ENCODE measurements around the gene MXRA8.

DNA sequence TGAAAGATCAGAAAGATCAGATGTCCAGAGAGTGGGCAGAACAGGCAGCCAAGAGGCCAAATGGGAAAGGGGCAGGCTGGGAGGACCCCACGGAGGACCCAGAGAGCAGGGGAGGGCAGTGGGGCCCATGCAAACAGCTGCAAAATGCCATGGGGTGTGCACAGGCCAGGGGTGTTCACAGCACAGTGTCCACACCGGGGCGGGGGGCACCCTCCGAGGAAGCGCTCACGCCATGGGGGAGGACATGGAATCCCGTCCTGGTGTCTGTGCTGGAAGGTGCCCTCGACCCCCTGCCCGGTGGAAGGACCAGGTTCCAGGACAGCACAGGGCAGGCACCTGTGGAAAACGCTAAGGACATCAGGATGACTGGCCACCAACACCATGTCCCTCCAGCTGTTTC, 35.4 kb downstream of the MXRA8 start:
- no peak for TF ChIP-seq POLR2A (IDR thresholded peaks at IDR 0.05; ENCODE audit: low read length)
- TF ChIP-seq, protein P1, sequence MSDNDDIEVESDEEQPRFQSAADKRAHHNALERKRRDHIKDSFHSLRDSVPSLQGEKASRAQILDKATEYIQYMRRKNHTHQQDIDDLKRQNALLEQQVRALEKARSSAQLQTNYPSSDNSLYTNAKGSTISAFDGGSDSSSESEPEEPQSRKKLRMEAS (IDR thresholded peaks at IDR 0.05) = no peak
- TF ChIP-seq, protein P2, sequence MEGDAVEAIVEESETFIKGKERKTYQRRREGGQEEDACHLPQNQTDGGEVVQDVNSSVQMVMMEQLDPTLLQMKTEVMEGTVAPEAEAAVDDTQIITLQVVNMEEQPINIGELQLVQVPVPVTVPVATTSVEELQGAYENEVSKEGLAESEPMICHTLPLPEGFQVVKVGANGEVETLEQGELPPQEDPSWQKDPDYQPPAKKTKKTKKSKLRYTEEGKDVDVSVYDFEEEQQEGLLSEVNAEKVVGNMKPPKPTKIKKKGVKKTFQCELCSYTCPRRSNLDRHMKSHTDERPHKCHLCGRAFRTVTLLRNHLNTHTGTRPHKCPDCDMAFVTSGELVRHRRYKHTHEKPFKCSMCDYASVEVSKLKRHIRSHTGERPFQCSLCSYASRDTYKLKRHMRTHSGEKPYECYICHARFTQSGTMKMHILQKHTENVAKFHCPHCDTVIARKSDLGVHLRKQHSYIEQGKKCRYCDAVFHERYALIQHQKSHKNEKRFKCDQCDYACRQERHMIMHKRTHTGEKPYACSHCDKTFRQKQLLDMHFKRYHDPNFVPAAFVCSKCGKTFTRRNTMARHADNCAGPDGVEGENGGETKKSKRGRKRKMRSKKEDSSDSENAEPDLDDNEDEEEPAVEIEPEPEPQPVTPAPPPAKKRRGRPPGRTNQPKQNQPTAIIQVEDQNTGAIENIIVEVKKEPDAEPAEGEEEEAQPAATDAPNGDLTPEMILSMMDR (IDR thresholded peaks at IDR 0.05) = no peak
- no peak for TF ChIP-seq MAZ (IDR thresholded peaks at IDR 0.05; ENCODE audit: borderline replicate concordance, low read depth, low read length)
- TF ChIP-seq SREBF2 (IDR thresholded peaks at IDR 0.05) = no peak
- no peak for TF ChIP-seq CHD4 (IDR thresholded peaks at IDR 0.05; ENCODE audit: borderline replicate concordance)
- no peak for TF ChIP-seq NFE2L2 (conservative IDR thresholded peaks at IDR 0.05; ENCODE audit: low read length)
- no peak for TF ChIP-seq HEYL (CRISPR knock-in tag; IDR thresholded peaks at IDR 0.05)
- TF ChIP-seq CEBPB (IDR thresholded peaks at IDR 0.05) = no peak
- TF ChIP-seq, protein P3, sequence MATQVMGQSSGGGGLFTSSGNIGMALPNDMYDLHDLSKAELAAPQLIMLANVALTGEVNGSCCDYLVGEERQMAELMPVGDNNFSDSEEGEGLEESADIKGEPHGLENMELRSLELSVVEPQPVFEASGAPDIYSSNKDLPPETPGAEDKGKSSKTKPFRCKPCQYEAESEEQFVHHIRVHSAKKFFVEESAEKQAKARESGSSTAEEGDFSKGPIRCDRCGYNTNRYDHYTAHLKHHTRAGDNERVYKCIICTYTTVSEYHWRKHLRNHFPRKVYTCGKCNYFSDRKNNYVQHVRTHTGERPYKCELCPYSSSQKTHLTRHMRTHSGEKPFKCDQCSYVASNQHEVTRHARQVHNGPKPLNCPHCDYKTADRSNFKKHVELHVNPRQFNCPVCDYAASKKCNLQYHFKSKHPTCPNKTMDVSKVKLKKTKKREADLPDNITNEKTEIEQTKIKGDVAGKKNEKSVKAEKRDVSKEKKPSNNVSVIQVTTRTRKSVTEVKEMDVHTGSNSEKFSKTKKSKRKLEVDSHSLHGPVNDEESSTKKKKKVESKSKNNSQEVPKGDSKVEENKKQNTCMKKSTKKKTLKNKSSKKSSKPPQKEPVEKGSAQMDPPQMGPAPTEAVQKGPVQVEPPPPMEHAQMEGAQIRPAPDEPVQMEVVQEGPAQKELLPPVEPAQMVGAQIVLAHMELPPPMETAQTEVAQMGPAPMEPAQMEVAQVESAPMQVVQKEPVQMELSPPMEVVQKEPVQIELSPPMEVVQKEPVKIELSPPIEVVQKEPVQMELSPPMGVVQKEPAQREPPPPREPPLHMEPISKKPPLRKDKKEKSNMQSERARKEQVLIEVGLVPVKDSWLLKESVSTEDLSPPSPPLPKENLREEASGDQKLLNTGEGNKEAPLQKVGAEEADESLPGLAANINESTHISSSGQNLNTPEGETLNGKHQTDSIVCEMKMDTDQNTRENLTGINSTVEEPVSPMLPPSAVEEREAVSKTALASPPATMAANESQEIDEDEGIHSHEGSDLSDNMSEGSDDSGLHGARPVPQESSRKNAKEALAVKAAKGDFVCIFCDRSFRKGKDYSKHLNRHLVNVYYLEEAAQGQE (IDR thresholded peaks at IDR 0.05) = no peak
- TF ChIP-seq EP300 (IDR thresholded peaks at IDR 0.05) = no peak
- TF ChIP-seq POLR2AphosphoS2 (conservative IDR thresholded peaks at IDR 0.05; ENCODE audit: low read length) = no peak
